Measurements from ENCODE around the gene EMSY.

The EMSY gene

GRCh38 chr11:76455931-76456330, 11.1 kb downstream of the EMSY start:
- no peak for DNase-seq

GRCh38 chr11:76456571-76456970, 11.8 kb downstream of the EMSY start:
- DNase-seq, result no peak

GRCh38 chr11:76459299-76459698, 14.5 kb downstream of the EMSY start:
- no peak for DNase-seq

GRCh38 chr11:76459846-76460245, 15.0 kb downstream of the EMSY start:
- no peak for DNase-seq

- DNase-seq, result no peak
Observed at GRCh38 chr11:76462317-76462716, 17.5 kb downstream of the EMSY start.

GRCh38 chr11:76465701-76466100, 20.9 kb downstream of the EMSY start:
- no peak for DNase-seq

- DNase-seq, result no peak
Observed at GRCh38 chr11:76466666-76467065, 21.8 kb downstream of the EMSY start.

GRCh38 chr11:76469141-76469540, 24.3 kb downstream of the EMSY start:
- no peak for DNase-seq

- no peak for DNase-seq
Observed at GRCh38 chr11:76471382-76471781, 26.6 kb downstream of the EMSY start.

- no peak for DNase-seq
Observed at GRCh38 chr11:76480241-76480640, 35.4 kb downstream of the EMSY start.

- no peak for DNase-seq
Observed at GRCh38 chr11:76491644-76492043, 46.8 kb downstream of the EMSY start.

GRCh38 chr11:76493040-76493439, 48.2 kb downstream of the EMSY start:
- no peak for DNase-seq

- DNase-seq, result no peak
Observed at GRCh38 chr11:76493626-76494539, 49.1 kb downstream of the EMSY start.

GRCh38 chr11:76495019-76495418, 50.2 kb downstream of the EMSY start:
- no peak for DNase-seq

- no peak for DNase-seq
Observed at GRCh38 chr11:76496174-76496573, 51.4 kb downstream of the EMSY start.

- no peak for DNase-seq
Observed at GRCh38 chr11:76501526-76502202, 56.8 kb downstream of the EMSY start.

- no peak for DNase-seq
Observed at GRCh38 chr11:76506833-76507232, 62.0 kb downstream of the EMSY start.

- DNase-seq, result no peak
Observed at GRCh38 chr11:76510060-76511047, 65.5 kb downstream of the EMSY start.

- no peak for DNase-seq
Observed at GRCh38 chr11:76512851-76513653, 68.2 kb downstream of the EMSY start.

GRCh38 chr11:76513654-76514034, 68.8 kb downstream of the EMSY start:
- DNase-seq, result no peak

GRCh38 chr11:76515494-76515893, 70.7 kb downstream of the EMSY start:
- no peak for DNase-seq

- no peak for DNase-seq
Observed at GRCh38 chr11:76523147-76523546, 78.3 kb downstream of the EMSY start.

All from NK-92 treated with Interleukin-12 subunit alpha and Interleukin-12 subunit beta, amount 100 ng/mL, for 24 hours (cell line).